Measurements from ENCODE around the gene PSME1. TPM values are rescaled to one million over a fixed set of nuclear protein-coding genes. Genes with fewer than 3 reads are reported as not detected.

Gene PSME1
- total RNA-seq (2021) (160 and 173 TPM in 2 replicates), Bru-seq, nascent RNA (percentile 79 among the genes with signal in this experiment), BruChase-seq, experiment 1, labeled RNA remaining after a 2-hour chase (percentile 72 among the genes with signal in this experiment), BruChase-seq, experiment 2, labeled RNA remaining after a 6-hour chase (percentile 90 among the genes with signal in this experiment)
- long read RNA-seq, transcript PSME1-201 (11 exons, 1,006 nt): major isoform, 173 of 1,045 reads
- long read RNA-seq, transcript PSME1-210 (11 exons, 945 nt): minor isoform, 5 of 1,045 reads
- long read RNA-seq, partial matches to known transcripts: 847 of 1,045 reads
- long read RNA-seq, other reads (novel, unspliced or antisense): 15 of 1,045 reads

- peak; percentile 92 for DNase-seq (ENCODE audit: low spot score)
- H3K27me3 ChIP-seq (replicated peaks; ENCODE audit: insufficient read depth, low read depth, low read length, poor library complexity): no peaks in the 10 kb centered on the region
- intact Hi-C loops (cut with micrococcal nuclease; ENCODE audit: unreplicated experiment): no loop called here
- ChIA-PET POLR2A (ENCODE audit: low non-redundant PET) (interaction anchor here (0.5 to 0.7 kb wide), 3 partner anchors 10 to 111 kb away, joined by 3 to 4 read pairs (median 3); no protein-coding TSS in a partner anchor), CTCF (interaction anchor here (0.6 to 1.0 kb wide), 2 partner anchors 25 to 38 kb away, joined by 3 to 4 read pairs; partner anchors contain the start of gene IRF9)
- no peak for TF ChIP-seq EZH2 (IDR thresholded peaks at IDR 0.05; ENCODE audit: borderline replicate concordance, low read depth, low read length, poor library complexity, severe bottlenecking)
- no peak for TF ChIP-seq CTCF (conservative IDR thresholded peaks at IDR 0.05; ENCODE audit: low read depth, low read length)
- H3K27ac ChIP-seq (ENCODE audit: low read depth, low read length, poor library complexity, severe bottlenecking): peak within 1 kb of the TSS; percentile 84
- peaks cover 13% of the 10 kb centered on the region for H3K4me1 ChIP-seq (ENCODE audit: insufficient read depth, low read length, poor library complexity, severe bottlenecking)
- H3K9me3 ChIP-seq (ENCODE audit: low read depth, low read length, poor library complexity, severe bottlenecking): no peaks in the 10 kb centered on the region
- BruUV-seq (replicated peaks): no TSS peak
- peaks cover 28% of the 10 kb centered on the region for H3K36me3 ChIP-seq (ENCODE audit: insufficient read depth, low read length, poor library complexity, severe bottlenecking)
- peak within 1 kb of the TSS; percentile 100 for H3K4me3 ChIP-seq (ENCODE audit: low read depth, low read length, poor library complexity, severe bottlenecking)
Measured at GRCh38 chr14:24135834-24136683, at the start of gene PSME1. Gene PSME1 (plus strand): TSS chr14:24136194. CDS start chr14:24136263, 69 bp downstream.

- H3K27me3 ChIP-seq (replicated peaks; ENCODE audit: insufficient read depth, low read depth, low read length, poor library complexity): peaks cover 2% of the 10 kb centered on the region
- no peaks in the 10 kb centered on the region for H3K9me3 ChIP-seq (ENCODE audit: low read depth, low read length, poor library complexity, severe bottlenecking)
- ChIA-PET CTCF (interaction anchor here (1.5 kb wide), 1 partner anchor 29 kb away, joined by 6 read pairs; no protein-coding TSS in a partner anchor), POLR2A (ENCODE audit: low non-redundant PET) (no interaction called here)
- no peak overlapping the region for H3K27ac ChIP-seq (ENCODE audit: low read depth, low read length, poor library complexity, severe bottlenecking)
- no peak overlapping the region for H3K4me3 ChIP-seq (ENCODE audit: low read depth, low read length, poor library complexity, severe bottlenecking)
- no peak for TF ChIP-seq EZH2 (IDR thresholded peaks at IDR 0.05; ENCODE audit: borderline replicate concordance, low read depth, low read length, poor library complexity, severe bottlenecking)
- no peak for TF ChIP-seq CTCF (conservative IDR thresholded peaks at IDR 0.05; ENCODE audit: low read depth, low read length)
- BruUV-seq (replicated peaks): no TSS peak
- DNase-seq (ENCODE audit: low spot score): no peak
- no peaks in the 10 kb centered on the region for H3K36me3 ChIP-seq (ENCODE audit: insufficient read depth, low read length, poor library complexity, severe bottlenecking)
- intact Hi-C loops (cut with micrococcal nuclease; ENCODE audit: unreplicated experiment): no loop called here
- no peaks in the 10 kb centered on the region for H3K4me1 ChIP-seq (ENCODE audit: insufficient read depth, low read length, poor library complexity, severe bottlenecking)
Measured at GRCh38 chr14:24087004-24087403, 49.0 kb upstream of the PSME1 start.

- Histone ChIP-seq H3K9me3 (ENCODE audit: low read depth, low read length, poor library complexity, severe bottlenecking) (no peaks in the 10 kb centered on the region), H3K27ac (ENCODE audit: low read depth, low read length, poor library complexity, severe bottlenecking) (no peak overlapping the region), H3K4me1 (ENCODE audit: insufficient read depth, low read length, poor library complexity, severe bottlenecking) (peaks cover under 1% of the 10 kb centered on the region), H3K4me3 (ENCODE audit: low read depth, low read length, poor library complexity, severe bottlenecking) (no peak overlapping the region), H3K27me3 (replicated peaks; ENCODE audit: insufficient read depth, low read depth, low read length, poor library complexity) (no peaks in the 10 kb centered on the region), H3K36me3 (ENCODE audit: insufficient read depth, low read length, poor library complexity, severe bottlenecking) (no peaks in the 10 kb centered on the region)
- ChIA-PET POLR2A (ENCODE audit: low non-redundant PET) (no interaction called here), CTCF (interaction anchor here (0.7 kb wide), 1 partner anchor 1002 kb away, joined by 4 read pairs; no protein-coding TSS in a partner anchor)
- BruUV-seq (replicated peaks): no TSS peak
- no peak for DNase-seq (ENCODE audit: low spot score)
- intact Hi-C loops (cut with micrococcal nuclease; ENCODE audit: unreplicated experiment): no loop called here
- TF ChIP-seq CTCF (conservative IDR thresholded peaks at IDR 0.05; ENCODE audit: low read depth, low read length) (no peak), EZH2 (IDR thresholded peaks at IDR 0.05; ENCODE audit: borderline replicate concordance, low read depth, low read length, poor library complexity, severe bottlenecking) (no peak)
Measured at GRCh38 chr14:24088095-24088494, 47.9 kb upstream of the PSME1 start.

Data from A673 (cell line).